DMS53 (cell line): ENCODE measurements around the gene OR56A1.

Source experiments
- DNase-seq: peaks from one replicate; lab custom pipeline; 2025; lab: John Stamatoyannopoulos, UW

The OR56A1 gene

GRCh38 chr11:6030708-6031405 lies at the start of gene OR56A1:
Gene OR56A1, minus strand, starts transcription at chr11:6030758. Its CDS starts 3,066 bp downstream, at chr11:6027692.
- DNase-seq, result no peak

- DNase-seq, result no peak
These were observed 48.9 kb upstream of the OR56A1 start for GRCh38 chr11:6079463-6079862.

GRCh38 chr11:6077723-6078122 lies 47.2 kb upstream of the OR56A1 start:
- no peak for DNase-seq

- DNase-seq, result peak; percentile 48
These were observed 45.9 kb upstream of the OR56A1 start for GRCh38 chr11:6076443-6076842.

GRCh38 chr11:6067502-6067901 lies 36.9 kb upstream of the OR56A1 start:
- DNase-seq, result no peak

- peak; percentile 8 for DNase-seq
These were observed 32.3 kb upstream of the OR56A1 start for GRCh38 chr11:6062691-6063358.

GRCh38 chr11:6061475-6061874 lies 30.9 kb upstream of the OR56A1 start:
- no peak for DNase-seq

GRCh38 chr11:6057452-6057851 lies 26.9 kb upstream of the OR56A1 start:
- DNase-seq, result no peak

GRCh38 chr11:6055569-6055968 lies 25.0 kb upstream of the OR56A1 start:
- DNase-seq, result no peak

- DNase-seq, result no peak
These were observed 21.8 kb upstream of the OR56A1 start for GRCh38 chr11:6052374-6052773.

- no peak for DNase-seq
These were observed 10.3 kb upstream of the OR56A1 start for GRCh38 chr11:6040874-6041273.

- DNase-seq, result no peak
These were observed 3.1 kb downstream of the OR56A1 start for GRCh38 chr11:6027501-6027900.

- DNase-seq, result no peak
These were observed 5.5 kb downstream of the OR56A1 start for GRCh38 chr11:6025056-6025455.

GRCh38 chr11:6022956-6023355 lies 7.6 kb downstream of the OR56A1 start:
- DNase-seq, result peak; percentile 85

GRCh38 chr11:6013042-6013441 lies 17.5 kb downstream of the OR56A1 start:
- DNase-seq, result no peak

- DNase-seq, result no peak
These were observed 18.4 kb downstream of the OR56A1 start for GRCh38 chr11:6012035-6012668.

GRCh38 chr11:6006846-6007245 lies 23.7 kb downstream of the OR56A1 start, which contains the start of gene OR56A4:
Gene OR56A4, minus strand, starts transcription at chr11:6006946. Its CDS starts 3,954 bp downstream, at chr11:6002992.
- DNase-seq, result no peak

GRCh38 chr11:6006395-6006794 lies 24.2 kb downstream of the OR56A1 start:
- no peak for DNase-seq

- no peak for DNase-seq
These were observed 28.3 kb downstream of the OR56A1 start for GRCh38 chr11:6002202-6002699.

- DNase-seq, result no peak
These were observed 35.8 kb downstream of the OR56A1 start for GRCh38 chr11:5994791-5995190.

GRCh38 chr11:5992604-5993251 lies 37.8 kb downstream of the OR56A1 start:
- peak; percentile 69 for DNase-seq

- no peak for DNase-seq
These were observed 38.4 kb downstream of the OR56A1 start for GRCh38 chr11:5992150-5992549.
